Gastroesophageal sphincter (tissue), 3 donors: Measurements from ENCODE around the gene JPH4.

Experiments used
- EP300 ChIP-seq: sonication (generic); formaldehyde crosslinking; IDR thresholded peaks from one replicate; pipeline ENCODE4 v1.6.1; 2017; ENCODE audit warnings: antibody characterized with exemption, mild to moderate bottlenecking
- POLR2A ChIP-seq, 2 donors: fragments of 450-650 bp; IDR thresholded peaks; one replicate each; pipeline ENCODE4 v1.6.1; 2017; ENCODE audit warnings: antibody characterized with exemption in 2 of 2, mild to moderate bottlenecking in 2 of 2, moderate library complexity in 1 of 2
- POLR2AphosphoS5 ChIP-seq: sonication (generic); formaldehyde crosslinking; IDR thresholded peaks from one replicate; pipeline ENCODE4 v1.6.1; 2017; ENCODE audit warnings: antibody characterized with exemption
- TF ChIP-seq, protein P1 (sequence below), 4 experiments: fragments of 200-600 bp in 2 of 4; fragments of 450-650 bp in 2 of 4; sonication (generic) in 1 of 4; IDR thresholded peaks; one replicate each; pipeline ENCODE4 v1.5.1; 2017 to 2019; ENCODE audit warnings: antibody characterized with exemption in 4 of 4, mild to moderate bottlenecking in 2 of 4, moderate library complexity in 2 of 4

- TF ChIP-seq, protein P1, sequence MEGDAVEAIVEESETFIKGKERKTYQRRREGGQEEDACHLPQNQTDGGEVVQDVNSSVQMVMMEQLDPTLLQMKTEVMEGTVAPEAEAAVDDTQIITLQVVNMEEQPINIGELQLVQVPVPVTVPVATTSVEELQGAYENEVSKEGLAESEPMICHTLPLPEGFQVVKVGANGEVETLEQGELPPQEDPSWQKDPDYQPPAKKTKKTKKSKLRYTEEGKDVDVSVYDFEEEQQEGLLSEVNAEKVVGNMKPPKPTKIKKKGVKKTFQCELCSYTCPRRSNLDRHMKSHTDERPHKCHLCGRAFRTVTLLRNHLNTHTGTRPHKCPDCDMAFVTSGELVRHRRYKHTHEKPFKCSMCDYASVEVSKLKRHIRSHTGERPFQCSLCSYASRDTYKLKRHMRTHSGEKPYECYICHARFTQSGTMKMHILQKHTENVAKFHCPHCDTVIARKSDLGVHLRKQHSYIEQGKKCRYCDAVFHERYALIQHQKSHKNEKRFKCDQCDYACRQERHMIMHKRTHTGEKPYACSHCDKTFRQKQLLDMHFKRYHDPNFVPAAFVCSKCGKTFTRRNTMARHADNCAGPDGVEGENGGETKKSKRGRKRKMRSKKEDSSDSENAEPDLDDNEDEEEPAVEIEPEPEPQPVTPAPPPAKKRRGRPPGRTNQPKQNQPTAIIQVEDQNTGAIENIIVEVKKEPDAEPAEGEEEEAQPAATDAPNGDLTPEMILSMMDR (IDR thresholded peaks at IDR 0.05): no peak
- TF ChIP-seq POLR2A (IDR thresholded peaks at IDR 0.05) (no peak), POLR2AphosphoS5 (no peak), EP300 (no peak)
Observed at GRCh38 chr14:23530375-23531055, 48.1 kb downstream of the JPH4 start.
